IMR-90 (cell line): ENCODE data around the gene FH.

Source experiments
- CEBPB ChIP-seq: IDR thresholded peaks from 2 replicates; pipeline ENCODE4 v1.6.1; 2012; ENCODE audit warnings: low read depth, low read length, improper control_type of control experiment
- CTCF ChIP-seq: conservative IDR thresholded peaks from 2 replicates; pipeline ENCODE4 v1.5.1; 2012; ENCODE audit warnings: mild to moderate bottlenecking, low read depth, low read length, improper control_type of control experiment

- TF ChIP-seq CTCF (no peak), CEBPB (no peak)
Measured at GRCh38 chr1:241521718-241522117, 2.2 kb upstream of the FH start.
